ENCODE results near the gene CCDC92B. TPM values are rescaled to one million over a fixed set of nuclear protein-coding genes. Genes with fewer than 3 reads are reported as not detected.
A peak's percentile ranks its signal among the peaks of the same experiment; 100 is the strongest.

Gene CCDC92B
- total RNA-seq, 1 donor from 2014 or later: 1.1 TPM

- DNase-seq: no peak
These were observed 29.6 kb downstream of the CCDC92B start for GRCh38 chr17:2719861-2720260.

- DNase-seq: no peak
These were observed 31.1 kb downstream of the CCDC92B start for GRCh38 chr17:2718150-2718938.

- no peak for DNase-seq
These were observed 32.8 kb downstream of the CCDC92B start for GRCh38 chr17:2716649-2717048.

- DNase-seq: no peak
These were observed 35.6 kb downstream of the CCDC92B start for GRCh38 chr17:2713881-2714280.

- DNase-seq: no peak
These were observed 37.0 kb downstream of the CCDC92B start for GRCh38 chr17:2712300-2713043.

GRCh38 chr17:2711608-2712299 lies 37.7 kb downstream of the CCDC92B start, which contains the start of gene CLUH:
Gene CLUH, minus strand, starts transcription at chr17:2711764. Its CDS starts 103 bp downstream, at chr17:2711661.
- DNase-seq: peak; percentile 94

- DNase-seq: no peak
These were observed 38.4 kb downstream of the CCDC92B start for GRCh38 chr17:2710803-2711607.

- DNase-seq: no peak
These were observed 39.2 kb downstream of the CCDC92B start for GRCh38 chr17:2710071-2710802.

- DNase-seq: no peak
These were observed 40.2 kb downstream of the CCDC92B start for GRCh38 chr17:2709183-2709661.

- no peak for DNase-seq
These were observed 40.8 kb downstream of the CCDC92B start for GRCh38 chr17:2708585-2709182.

- peak; percentile 42 for DNase-seq
These were observed 41.5 kb downstream of the CCDC92B start for GRCh38 chr17:2707721-2708584.

GRCh38 chr17:2706911-2707510 lies 42.4 kb downstream of the CCDC92B start:
- DNase-seq: no peak

GRCh38 chr17:2705888-2706795 lies 43.3 kb downstream of the CCDC92B start:
- no peak for DNase-seq

GRCh38 chr17:2705263-2705662 lies 44.2 kb downstream of the CCDC92B start:
- no peak for DNase-seq

- no peak for DNase-seq
These were observed 44.6 kb downstream of the CCDC92B start for GRCh38 chr17:2704890-2705248.

GRCh38 chr17:2704031-2704889 lies 45.2 kb downstream of the CCDC92B start:
- DNase-seq: no peak

GRCh38 chr17:2703606-2704005 lies 45.8 kb downstream of the CCDC92B start:
- no peak for DNase-seq

Data from occipital lobe (tissue), 2 donors.